AG08395 (cell line): Measurements from ENCODE around the gene NDUFA3.

Experiments used
- DNase-seq: peaks from one replicate; pipeline ENCODE4 v3.0.0; 2012; ENCODE audit warnings: mixed read lengths, low spot score

Gene NDUFA3

DNA sequence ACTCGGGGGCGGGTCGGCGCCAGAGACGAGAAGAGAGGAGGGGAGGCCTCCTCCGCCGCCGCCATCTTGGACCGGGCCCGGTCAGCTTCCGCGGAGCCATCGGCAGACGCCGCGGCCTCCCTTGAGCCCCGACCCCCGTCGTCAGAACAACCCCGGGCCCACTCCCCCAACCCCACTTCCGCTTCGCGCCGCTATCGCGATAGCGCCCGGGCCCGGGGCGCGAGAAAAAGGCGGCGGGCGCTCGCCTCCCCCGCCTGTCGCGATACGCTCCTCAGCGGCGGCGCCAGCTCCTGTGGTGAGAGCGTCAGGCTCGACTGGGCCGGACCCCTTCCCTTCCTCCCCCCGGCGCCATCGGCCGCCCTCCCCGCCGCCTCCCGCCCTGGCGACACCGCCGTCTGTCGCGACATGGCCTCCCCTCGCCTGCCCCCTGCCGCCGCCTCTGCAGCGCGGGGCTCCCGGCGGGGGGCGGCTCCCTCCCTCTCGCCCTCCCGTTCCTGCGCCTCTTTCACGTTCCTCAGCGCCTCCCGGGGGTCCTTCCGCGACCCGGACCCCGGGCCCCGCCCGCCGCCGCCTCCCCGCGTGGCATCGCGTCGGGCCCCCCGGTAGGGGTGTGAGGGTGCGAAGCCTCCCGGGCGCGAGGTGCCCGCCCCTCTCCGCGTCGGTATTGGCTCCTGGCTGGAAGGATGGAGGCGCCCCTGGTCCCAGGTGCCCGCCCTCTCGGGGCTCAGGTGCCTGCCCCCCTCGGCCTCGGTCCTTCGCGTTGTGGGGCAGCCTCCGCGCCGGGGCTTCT lies 35.2 kb downstream of the NDUFA3 start, which contains the start of gene CNOT3:
TSS of gene CNOT3 (plus strand) at position 64 of the 790 bp plus-strand sequence. CDS start 5,217 bp downstream, outside the sequence.
- no peak for DNase-seq

DNA sequence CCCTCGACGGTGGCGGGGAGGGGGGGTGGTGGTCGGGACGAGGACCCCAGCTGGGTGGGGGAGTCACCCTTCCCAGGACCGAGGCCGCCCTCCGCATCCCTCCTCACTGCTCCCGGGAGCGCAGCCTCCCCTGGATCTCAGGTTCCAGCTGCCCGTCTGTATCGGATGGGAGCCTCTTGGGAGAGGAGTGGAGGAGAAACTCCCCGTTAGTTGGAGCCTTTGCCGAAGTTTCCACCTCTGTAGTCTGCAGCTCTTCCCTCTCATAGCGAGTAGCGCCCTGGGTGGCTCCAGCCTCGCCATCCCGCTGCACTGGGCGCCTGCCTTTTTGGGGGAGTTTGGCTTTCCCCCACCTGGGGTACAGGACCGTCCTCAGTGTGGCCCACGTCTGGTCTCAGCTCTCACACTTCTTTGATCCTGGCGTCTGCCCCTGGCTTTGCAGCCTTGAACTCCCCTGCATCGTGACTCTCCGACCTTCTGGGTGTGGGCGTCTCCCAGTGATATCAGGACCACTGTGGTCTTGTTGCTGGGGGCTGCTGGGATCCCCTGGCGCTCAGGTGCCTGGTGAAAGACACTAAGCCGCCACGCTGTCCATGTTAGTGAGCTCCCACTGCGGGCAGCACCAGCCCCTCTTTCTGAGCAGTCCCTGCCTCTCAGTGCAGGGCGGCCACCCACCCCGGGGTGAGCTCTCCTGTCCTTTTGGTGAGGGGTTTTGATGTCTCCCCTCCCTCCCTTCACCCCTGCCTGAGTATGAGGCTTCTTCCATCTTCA lies 36.0 kb downstream of the NDUFA3 start:
- DNase-seq, result no peak

DNA sequence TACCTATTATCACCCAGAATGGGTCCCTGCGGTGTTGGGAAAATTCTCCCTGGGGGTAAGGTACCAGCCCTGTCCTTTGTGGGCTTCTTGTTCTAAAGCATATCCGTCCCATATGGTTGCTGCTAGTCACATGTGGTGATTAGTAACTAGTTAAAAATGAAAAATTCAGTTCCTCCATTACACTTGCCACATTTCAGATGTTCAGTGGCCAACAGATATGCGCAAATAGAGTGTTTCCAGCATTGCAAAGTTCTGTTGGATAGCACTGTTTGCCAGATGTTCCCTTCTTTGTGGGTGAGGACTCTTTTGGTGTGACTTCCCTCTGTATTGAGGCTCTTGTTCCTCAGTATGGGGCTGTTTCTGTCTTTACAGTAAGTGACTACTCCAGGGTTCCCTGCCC lies 38.7 kb downstream of the NDUFA3 start:
- peak; percentile 60 for DNase-seq

DNA sequence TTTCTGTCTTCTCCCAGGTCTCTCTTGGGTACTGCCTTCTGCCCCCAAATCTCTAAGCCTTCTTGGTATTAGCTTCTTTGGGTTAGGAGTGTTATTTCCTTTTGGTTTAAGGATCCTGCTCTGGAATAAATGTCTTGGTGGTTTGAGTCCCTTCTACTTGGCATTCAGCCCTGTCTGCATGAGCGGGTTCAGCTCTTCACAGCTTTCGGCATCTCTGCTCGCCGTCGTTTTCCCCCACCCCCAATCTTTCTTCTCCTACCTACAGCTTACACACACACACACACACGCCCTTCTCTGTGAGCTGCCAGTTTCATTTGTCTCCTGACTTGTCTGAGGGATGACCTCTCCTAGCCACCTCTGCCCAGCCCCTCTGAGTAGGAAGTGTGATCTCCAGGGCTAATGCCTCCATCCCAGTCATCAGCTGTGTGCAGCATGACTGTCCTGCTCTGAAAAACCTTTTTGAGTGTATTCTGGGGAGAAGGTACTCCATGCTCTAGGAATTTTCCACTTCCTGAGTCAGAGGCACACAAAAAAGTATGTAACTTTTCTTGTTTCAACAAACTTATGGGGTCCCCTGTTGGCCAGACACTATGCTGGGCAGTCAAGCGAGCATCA lies 39.6 kb downstream of the NDUFA3 start:
- peak; percentile 25 for DNase-seq

DNA sequence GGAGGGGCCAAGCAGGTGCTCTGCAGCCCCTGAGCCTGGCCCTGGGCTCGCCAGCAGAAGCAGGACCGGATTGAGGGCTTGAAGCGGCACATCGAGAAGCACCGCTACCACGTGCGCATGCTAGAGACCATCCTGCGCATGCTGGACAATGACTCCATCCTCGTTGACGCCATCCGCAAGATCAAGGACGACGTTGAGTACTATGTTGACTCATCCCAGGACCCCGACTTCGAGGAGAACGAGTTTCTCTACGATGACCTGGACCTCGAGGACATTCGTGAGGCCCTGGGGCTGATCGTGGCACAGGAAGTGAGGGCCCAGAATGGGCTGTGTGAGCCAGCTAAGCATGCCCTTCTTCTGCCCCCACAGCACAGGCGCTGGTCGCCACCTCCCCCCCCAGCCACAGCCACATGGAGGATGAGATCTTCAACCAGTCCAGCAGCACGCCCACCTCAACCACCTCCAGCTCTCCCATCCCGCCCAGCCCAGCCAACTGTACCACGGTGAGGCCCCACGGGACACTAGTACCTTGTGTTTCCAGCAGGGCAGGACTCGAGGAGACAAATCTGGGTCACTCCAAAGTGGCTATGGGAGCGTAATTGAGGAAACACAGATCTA lies 43.0 kb downstream of the NDUFA3 start:
- DNase-seq, result no peak

DNA sequence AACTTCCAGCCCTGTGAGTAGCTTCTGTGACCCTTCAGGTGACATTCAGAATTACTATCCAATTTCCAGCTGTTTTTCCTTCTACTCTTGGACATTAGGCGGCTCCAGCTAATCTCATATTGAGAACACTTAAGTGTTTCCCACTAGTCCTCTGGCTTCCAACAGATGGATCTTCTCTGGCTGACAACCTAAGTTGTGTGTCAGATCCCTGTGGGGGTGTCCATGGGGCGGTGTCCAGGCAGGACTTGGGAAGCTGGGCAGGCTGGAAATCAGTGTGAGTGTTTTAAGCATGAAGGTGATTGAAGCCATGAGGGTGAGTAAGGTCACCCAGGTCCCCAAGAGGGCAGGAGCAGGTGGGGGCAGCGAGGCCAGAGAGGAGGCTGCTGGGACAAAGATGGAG lies 45.0 kb downstream of the NDUFA3 start:
- DNase-seq, result no peak

DNA sequence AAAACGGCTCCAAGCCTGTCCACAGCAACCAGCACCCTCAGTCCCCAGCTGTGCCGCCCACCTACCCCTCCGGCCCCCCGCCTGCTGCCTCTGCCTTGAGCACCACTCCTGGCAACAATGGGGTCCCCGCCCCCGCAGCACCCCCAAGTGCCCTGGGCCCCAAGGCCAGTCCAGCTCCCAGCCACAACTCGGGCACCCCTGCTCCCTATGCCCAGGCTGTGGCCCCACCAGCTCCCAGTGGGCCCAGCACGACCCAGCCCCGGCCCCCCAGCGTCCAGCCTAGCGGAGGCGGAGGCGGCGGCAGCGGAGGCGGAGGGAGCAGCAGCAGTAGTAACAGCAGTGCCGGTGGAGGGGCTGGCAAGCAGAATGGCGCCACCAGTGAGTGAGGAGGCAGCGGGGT lies 45.5 kb downstream of the NDUFA3 start:
- no peak for DNase-seq

DNA sequence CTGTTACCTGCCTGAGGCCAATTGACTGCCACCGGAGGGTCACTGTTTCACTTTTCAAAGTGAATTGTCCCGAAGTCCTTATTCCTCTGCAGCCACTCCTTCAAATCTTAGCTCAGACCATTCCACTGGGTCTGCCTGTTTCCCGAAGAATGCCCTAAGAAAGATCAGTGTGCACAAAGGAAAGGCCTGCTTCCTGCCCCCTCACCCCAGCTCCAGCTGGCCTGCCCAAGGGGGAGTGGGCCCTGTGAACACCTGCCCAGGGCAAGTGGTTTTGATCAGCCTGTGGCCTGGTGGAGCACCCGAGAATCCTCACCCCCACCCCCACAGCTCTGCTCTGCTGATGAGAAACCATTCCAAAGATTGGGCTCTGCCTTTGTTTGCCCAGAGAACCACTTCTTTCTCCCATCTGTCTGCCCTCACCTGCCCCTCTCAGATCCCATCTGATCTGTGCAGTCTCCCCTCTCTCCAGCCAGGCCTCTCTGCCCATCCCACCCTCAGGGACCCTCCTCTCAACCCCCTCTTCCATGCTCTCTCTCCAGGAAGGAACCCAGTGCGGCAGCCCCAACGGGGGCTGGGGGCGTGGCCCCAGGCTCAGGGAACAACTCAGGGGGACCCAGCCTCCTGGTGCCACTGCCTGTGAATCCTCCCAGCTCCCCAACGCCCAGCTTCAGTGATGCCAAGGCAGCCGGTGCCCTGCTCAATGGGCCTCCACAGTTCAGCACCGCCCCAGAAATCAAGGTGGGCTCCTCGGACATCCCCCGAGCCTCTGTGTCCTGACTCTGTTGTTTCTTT lies 46.6 kb downstream of the NDUFA3 start:
- no peak for DNase-seq

DNA sequence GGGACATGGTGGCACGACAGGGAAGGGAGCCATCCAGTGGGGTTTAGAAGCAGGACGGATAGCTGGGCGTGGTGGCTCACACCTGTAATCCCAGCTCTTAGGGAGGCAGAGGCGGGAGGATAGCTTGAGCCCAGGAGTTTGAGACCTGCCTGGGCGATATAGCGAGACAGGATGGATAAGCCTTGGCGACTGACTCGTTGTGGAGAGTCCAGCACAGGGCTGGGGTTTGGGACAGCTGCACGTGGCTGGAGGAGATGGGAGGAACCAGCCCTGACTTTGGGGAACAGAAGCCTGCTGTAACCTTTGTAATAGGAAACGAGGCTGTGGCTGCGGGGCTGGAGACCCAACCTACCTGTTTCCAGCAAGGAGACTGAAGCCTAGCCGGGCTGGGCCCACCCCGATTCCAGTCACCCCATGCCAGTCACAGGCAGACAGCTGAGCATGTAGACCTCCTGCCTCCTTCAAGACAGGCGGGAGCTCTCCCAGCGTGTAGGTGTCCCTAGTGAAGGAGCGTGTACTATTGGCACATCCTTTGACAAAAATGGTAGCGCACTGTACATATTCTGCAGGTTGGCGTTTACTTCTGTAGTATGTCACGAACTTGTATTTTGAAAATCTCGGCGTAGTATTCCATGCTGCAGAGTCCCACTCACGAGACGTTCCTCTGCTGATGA lies 48.8 kb downstream of the NDUFA3 start:
- DNase-seq, result no peak

DNA sequence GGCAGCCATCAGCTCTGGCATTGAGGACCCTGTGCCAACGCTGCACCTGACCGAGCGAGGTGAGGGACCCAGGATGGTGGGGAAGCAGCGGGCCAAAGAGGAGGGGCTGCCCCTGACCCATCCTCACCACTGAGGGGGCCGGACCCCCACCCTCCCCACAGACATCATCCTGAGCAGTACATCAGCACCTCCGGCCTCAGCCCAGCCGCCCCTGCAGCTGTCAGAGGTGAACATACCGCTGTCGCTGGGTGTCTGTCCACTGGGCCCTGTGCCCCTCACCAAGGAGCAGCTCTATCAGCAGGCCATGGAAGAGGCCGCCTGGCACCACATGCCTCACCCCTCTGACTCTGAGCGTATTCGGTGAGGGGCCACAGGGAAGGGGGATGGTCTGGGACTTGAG lies 49.6 kb downstream of the NDUFA3 start:
- DNase-seq, result no peak

DNA sequence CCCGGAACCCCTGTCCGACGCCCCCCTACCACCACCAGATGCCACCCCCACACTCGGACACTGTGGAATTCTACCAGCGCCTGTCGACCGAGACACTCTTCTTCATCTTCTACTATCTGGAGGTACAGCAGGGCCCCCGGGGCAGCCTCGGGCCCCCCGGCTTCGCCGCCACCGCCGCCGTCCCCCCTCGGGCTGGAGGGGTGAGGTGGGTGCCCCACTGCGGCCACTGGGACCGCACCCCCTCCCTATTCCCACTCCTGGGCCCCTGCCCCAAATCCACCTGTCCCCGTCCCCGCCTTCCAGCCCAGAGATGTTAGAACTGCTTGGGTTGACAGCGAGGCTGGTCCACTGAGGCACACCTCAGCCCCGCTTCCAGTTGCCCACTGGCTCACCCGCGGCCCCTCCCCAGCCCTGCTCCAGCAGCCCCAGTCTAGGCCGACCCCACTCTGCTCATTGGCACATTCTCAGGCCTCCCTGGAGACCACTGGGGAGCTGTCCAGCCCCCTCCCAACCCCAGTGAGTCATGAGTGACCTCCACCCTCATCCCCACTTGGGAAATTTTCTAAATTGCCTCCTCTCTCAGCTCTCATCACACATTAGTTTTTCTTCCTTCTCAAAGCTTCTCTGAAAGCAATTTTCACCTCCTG lies 50.3 kb downstream of the NDUFA3 start:
- no peak for DNase-seq

DNA sequence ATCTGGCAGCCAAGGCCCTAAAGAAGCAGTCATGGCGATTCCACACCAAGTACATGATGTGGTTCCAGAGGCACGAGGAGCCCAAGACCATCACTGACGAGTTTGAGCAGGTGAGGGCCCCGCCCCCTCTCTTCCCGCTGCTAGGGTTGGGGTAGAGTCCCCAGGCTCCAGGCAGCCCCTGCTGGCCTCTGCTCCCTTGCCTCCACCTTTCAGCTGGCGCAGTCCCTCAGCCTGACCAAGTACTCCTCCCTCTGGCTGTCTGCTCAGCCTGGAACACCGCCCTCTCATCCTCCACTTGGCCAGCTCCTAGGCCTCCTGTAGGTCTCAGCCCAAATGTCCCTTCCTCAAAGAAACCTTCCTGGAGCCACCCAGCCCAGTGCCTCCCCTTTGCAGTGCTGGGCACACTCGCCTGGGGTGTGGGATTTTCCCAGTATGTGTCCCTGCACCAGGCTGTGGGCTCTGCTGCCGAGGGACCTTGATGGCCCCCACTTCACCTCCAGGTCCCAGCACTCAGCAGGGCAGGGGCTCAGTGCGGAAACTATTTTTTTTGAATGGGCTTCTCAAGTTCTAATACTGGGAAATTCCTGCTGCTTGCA lies 51.2 kb downstream of the NDUFA3 start:
- no peak for DNase-seq

DNA sequence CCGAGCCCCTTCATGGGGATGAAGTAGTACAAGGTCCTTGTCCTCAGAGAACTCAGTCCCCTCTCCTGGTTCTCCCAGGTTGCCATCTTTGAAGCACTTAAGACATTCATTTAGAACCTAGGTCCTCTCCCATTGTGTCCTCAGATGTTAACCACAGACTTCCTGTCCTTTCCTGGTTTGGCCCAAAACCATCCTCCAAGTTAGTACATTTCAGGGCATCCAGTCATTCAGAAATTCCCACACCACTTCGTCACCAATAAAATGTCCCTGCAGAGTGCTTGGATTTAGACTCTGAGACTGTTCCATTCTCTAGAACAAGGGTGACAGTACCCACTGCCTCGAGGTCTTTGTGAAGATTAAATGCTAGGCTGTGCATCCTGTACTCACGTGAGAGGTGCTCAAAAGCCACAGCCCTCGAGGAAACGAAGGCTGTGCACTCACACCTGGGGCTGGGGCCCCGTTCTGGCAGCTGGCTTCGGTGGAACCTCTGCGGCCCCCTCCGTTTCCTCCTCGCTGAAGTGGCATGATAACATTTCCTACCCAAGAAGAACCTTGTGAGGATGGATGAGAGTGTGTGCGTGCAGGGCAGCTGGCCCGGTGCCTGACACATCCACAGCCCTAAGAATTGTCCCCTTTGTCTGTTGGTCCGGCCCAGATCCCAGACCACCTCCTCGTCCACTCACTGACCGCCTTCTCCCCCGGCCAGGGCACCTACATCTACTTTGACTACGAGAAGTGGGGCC lies 52.1 kb downstream of the NDUFA3 start:
- peak; percentile 73 for DNase-seq

DNA sequence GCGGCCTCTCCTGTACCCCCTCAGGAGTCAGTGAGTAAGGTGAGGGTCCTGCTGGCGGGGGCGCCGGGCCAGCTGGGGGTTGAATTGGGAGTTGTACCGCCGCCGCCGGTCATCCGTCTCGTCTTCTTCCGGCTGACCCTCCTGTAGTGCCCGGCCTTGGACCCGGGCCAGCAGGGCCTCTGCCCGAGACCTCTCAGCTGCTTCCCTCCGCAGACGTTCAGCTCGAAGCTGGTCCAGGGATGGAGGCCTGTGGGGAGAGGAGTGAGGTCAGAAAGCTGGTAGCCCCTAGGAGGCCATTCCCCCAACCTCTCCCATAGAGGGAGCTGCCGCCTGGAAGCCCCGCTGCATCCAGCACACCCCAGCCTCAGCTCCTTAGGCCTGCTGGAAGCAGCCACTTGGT lies 53.0 kb downstream of the NDUFA3 start:
- no peak for DNase-seq

DNA sequence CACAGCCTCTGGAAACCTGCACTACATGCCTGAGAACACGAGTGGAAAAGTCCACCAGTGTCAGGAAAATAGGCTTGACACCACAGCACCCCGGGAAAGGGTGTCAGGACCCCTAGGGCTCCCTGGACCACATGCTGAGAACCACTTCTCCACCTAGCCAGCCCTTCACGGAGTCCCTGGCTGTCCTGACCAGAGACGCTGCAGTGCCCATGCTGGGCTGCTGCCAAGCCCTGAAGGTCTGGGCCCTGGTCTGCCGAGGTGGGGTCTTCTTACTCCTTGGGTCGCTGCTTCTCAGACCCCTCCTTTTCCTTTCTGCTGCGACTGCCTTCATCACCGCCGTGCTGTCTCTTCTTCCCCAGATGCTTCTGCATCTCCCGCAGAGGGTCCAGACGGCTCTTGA lies 53.8 kb downstream of the NDUFA3 start:
- DNase-seq, result no peak

DNA sequence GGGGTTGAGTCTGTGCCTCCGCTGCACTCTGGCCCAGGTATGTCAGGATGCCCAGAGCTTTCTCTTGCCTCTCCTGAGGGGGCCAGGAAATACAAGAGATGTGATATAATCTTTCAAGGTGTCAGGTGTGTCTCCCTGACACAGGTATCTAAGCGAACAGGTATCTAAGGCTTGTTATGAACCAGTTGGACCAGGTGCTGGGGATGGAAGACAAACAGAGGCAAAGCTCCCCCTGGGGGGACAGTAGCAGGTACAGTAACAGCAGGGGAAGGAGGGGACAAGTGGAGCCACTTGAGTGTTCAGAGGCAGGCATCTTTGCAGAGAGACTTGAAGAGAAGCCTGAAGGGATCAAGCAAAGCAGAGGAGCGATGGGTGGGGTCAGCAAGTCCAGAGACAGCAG lies 54.3 kb downstream of the NDUFA3 start:
- DNase-seq, result no peak
